ENCODE measurements around the gene TIGD3.
A peak's percentile ranks its signal among the peaks of the same experiment; 100 is the strongest.
"Not testable (repeated sequence)": the region's sequence is repeated elsewhere in the genome, so short reads cannot be mapped to it uniquely, and the experiment has no call there.

The TIGD3 gene

GRCh38 chr11:65325435-65325834 lies 29.1 kb upstream of the TIGD3 start:
- DNase-seq, result no peak

GRCh38 chr11:65327021-65327420 lies 27.5 kb upstream of the TIGD3 start:
- DNase-seq, result no peak

DNA sequence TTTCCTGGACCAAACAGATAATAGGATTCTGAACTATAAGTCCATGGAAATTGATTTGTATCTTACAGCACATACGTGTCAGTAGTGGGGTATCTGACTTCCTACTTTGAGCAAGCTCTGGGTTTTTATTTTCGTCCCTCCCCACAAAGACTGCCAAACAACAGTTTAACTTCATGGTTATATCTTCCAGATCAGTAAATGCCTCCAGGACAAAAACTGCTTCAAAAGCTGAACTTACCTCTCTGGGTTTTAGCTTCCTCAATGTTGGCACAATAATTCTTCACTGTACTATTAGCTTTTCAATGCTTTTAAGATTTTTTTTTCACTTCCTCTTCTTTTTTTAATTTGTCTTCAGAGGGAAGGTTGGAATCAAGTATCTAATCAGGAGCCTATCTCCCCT lies 25.1 kb upstream of the TIGD3 start:
- no peak for DNase-seq

- peak; percentile 85 for DNase-seq
Observed at GRCh38 chr11:65329944-65330403, 24.6 kb upstream of the TIGD3 start.

GRCh38 chr11:65330544-65330943 lies 24.0 kb upstream of the TIGD3 start:
- DNase-seq, result no peak

DNA sequence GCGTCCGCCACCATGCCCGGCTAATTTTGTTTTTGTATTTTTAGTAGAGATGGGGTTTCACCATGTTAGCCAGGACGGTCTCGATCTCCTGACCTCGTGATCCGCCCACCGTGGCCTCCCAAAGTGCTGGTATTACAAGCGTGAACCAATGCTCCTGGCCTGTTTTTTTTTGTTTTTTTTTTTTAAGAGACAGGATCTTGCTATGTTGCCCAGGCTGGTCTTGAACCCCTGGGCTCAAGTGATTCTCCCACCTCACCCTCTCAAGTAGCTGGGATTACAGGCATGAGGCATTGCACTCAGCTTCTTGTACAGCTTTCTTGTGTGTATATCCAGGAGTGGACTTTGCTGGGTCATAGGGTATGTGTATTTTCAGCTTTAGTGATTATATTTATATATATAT lies 22.0 kb upstream of the TIGD3 start:
- not testable (repeated sequence) for DNase-seq

DNA sequence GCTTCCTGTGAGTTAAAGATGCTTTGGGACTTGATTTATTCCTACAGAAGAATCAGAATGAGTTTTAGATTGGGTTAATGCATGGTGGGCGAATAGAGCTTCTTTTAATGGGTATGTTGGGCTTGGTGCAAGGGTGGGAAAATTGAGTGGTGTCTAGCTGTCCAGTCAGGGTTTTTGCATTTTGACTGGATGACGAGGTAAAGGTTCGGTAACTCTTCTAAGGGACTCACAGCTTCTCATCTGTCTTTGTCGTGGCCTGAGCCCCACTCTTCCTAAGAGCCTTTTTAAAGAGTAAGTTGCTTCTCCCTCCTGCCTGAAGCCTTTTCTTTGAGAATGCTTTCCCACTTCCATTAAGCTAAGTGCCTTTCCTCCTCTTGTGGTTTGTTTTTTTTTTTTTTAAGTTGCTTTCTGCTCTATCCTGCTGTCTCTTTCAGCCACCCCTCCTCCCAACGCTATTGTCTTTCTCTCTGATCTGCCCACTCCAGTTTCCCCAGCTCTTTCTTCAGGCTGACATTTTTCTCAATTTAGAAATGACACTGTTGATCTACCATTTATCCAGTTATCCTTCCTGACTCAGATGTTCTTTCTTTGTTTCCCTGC lies 19.8 kb upstream of the TIGD3 start:
- no peak for DNase-seq

GRCh38 chr11:65338676-65339075 lies 15.9 kb upstream of the TIGD3 start:
- DNase-seq, result no peak

DNA sequence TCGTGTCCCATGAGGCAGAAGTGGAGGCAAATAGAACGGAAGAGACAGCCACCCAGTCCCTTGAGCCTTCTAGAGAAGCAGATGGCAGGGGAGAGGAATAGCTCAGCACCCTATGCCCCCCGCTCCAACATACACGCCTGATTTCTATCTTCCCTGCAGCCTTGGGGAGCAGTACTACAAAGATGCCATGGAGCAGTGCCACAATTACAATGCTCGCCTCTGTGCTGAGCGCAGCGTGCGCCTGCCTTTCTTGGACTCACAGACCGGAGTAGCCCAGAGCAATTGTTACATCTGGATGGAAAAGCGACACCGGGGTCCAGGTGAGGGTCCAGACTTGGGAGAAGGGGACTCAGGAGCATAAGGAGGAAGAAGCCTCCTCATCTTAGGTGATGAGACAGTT lies 14.3 kb upstream of the TIGD3 start:
- DNase-seq, result no peak

DNA sequence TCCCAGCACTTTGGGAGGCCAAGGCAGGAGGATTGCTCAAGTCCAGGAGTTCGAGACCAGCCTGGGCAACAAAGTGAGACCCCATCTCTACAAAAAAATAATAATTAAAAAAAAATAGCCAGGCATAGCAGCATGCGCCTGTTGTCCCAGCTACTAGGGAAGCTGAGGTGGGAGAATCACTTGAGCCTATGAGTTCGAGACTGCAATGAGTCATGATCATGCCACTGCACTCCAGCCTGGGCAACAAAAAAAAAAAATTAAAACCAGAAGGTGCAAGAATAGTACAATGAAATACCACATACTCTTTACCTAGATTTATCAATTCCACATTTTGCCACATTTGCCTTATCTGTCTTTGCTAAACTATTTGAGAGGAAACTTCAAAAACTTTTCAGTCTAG lies 12.7 kb upstream of the TIGD3 start:
- no peak for DNase-seq

DNA sequence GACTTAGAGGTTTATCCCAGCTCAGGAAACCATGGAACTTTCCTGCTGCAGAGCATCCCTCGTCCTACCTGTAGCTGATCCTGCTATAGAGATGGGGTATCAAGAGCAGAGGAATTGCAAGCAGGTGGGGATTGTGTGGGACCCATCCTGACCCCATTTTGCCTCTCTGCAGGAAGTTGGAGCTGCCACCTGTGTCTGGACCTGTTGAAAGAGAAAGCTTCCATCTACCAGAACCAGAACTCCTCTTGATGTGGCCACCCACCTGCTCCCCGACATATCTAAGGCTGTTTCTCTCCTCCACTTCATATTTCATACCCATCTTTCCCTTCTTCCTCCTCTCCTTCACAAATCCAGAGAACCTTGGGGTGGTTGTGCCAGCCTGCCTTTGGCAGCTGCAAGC lies 3.0 kb upstream of the TIGD3 start:
- no peak for DNase-seq

DNA sequence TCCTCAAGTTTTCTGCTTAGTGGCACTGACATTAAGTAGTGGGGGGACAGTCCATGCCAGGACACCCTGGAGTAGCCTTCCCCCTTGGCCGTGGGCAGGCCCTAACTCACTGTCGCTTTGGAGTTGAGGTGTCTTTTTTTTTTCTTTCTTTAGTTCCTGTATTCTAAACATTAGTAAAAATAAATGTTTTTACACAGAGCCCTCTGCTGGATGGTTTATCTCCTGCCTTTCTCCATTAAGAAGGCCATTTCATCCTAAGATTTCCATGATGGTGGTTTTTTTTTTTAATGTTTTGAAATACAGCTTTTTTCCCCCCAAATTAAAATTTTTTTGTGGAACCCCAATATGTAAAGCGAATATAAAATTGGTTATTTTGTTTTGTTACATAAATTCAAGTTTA lies 1.8 kb upstream of the TIGD3 start:
- no peak for DNase-seq

- DNase-seq, result no peak
Observed at GRCh38 chr11:65353376-65353775, 1.2 kb upstream of the TIGD3 start.

GRCh38 chr11:65353900-65354264 lies 669 bp upstream of the TIGD3 start:
- DNase-seq, result no peak

DNA sequence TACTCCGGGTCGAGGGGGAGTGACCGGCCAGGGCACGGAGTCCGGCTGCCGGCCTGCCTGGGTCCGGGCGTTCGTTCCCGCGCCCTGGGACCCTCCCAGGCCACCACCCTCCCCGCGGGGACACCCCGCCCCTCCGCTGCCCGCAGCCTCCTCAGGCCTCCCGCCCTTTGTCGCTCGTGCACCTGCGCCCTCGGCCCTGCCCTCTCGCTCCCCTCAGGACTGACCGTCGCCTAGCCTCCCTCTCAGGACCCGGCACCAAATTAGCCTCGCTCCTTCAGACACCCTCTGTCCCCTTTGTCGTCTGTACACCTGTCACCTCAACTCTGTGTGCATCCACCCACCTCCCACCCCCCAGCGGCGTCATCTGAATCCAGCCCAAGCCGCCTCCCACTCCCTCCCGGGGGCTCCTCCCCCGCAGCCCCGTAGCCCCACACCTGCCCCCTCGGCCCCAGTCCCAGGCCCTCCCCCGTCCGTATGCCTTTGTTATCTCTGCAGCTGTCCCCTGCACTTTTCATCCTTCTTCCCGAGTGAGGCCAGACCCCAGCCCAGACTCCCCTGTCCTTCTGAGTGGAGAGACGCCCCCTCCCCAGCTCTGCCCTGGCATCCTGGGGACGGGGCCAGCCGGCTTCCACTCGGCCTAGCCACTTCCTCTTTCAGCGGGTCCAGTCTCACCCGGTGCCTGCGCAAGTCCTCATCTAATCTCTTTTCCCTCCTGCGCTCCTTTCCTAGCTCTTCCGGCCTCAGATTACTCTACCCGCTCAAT lies 643 bp downstream of the TIGD3 start:
- DNase-seq, result peak; percentile 62

DNA sequence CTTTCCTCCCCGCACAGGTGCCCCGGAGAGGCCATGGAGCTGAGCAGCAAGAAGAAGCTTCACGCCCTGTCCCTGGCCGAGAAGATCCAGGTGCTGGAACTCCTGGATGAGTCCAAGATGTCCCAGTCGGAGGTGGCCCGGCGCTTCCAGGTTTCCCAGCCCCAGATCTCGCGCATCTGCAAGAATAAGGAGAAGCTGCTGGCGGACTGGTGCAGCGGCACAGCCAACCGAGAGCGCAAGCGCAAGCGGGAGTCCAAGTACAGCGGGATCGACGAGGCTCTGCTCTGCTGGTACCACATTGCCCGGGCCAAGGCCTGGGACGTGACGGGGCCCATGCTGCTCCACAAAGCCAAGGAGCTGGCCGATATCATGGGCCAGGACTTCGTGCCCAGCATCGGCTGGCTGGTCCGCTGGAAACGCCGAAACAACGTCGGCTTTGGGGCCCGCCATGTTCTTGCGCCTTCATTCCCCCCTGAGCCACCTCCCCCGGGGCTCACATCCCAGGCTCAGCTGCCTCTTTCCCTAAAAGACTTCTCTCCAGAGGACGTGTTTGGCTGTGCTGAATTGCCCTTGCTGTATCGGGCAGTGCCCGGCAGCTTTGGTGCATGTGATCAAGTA lies 1.3 kb downstream of the TIGD3 start:
- DNase-seq, result no peak

GRCh38 chr11:65356394-65356972 lies 1.9 kb downstream of the TIGD3 start:
- no peak for DNase-seq

DNA sequence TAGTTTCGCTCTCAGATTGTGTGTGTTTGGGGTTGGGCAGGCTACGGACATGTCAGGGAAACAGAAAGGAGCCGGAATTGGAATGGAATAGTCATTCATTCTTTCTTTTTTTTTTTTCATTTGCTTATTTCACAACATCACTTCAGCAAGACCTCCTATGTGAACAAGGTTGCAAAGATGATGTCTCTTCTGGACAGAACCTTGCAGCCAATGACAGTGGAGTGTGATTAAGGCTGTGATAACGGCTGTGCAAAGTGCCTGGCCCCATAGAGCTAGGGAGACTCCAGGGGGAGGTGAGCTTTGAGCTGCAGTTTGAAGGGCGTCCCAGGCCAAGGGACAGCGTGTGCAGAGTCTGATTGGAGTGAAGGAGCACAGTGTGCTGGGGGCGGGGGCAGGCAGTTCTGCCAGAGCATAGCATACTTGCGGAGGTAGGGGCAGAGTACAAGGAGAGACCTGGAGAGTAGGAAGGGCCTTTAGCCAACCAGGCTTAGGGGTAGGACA lies 3.4 kb downstream of the TIGD3 start:
- no peak for DNase-seq

DNA sequence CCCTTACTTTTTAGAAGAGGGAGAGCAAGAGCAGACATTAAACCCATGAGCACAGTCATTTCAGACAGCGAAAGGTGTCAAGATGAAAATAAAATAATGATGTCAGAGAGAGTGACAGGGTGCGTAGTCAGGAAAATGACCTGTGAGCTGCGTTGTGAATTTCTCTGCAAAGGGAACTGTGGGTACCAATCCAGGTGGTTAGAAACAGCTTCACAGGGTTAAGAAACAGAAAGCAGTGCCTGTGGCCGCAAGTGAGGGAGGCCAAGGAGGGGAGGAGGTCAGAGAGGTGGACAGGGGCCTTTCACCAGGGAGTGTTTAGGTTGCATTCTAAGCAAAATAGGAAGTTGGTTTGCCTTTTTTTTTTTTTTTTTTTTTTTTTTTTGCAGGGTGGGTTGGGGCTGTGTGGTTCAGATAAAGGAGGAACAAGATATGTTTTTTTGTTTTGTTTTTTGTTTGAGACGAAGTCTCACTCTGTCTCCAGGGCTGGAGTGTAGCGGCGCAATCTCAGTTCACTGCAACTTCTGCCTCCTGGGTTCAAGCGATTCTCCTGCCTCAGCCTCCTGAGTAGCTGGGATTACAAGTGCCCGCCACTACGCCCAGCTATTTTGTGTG lies 7.9 kb downstream of the TIGD3 start:
- peak; percentile 8 for DNase-seq

DNA sequence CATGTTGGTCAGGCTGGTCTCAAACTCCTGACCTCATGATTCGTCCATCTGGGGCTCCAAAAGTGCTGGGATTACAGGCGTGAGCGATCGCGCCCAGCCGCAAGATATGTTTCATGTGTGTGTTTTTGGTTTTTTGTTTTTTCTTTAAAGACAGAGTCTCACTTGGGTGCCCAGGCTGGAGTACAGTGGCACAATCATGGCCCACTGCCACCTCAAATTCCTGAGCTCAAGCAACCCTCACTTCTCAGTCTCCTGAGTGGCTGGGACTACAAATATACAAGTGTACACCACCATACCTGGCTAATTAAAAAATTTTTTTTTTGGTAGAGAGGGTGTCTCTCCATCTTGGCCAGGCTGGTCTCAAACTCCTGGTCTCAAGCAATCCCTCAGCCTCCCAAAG lies 8.4 kb downstream of the TIGD3 start:
- no peak for DNase-seq

- no peak for DNase-seq
Observed at GRCh38 chr11:65363770-65364169, 9.2 kb downstream of the TIGD3 start.

DNA sequence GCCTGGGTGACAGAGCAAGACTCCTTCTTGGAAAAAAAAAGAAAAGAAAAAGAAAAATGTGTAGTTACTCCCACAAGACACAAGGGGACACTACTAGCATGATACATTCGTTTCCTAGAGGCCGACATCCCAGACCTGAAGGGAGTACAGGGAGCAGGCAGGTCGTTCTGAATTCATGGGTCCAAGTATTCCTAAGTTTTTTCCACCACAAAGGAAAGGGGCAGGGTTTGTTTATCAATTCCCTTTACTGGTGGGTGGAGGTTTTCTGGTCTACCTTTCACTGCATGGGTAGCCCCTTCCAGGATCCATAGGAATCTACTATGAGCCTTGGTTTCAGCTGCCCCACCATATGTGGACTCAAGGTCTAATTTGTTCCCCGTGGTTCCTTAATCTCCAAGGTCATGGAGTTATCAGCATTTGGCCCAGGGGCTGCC lies 11.8 kb downstream of the TIGD3 start:
- peak; percentile 68 for DNase-seq

- DNase-seq, result no peak
Observed at GRCh38 chr11:65370659-65371049, 16.1 kb downstream of the TIGD3 start.

Measured in CD4-positive, alpha-beta T cell treated with Interleukin-12 subunit alpha and Interleukin-12 subunit beta, for 1 hour (primary cell).